Panc1 (cell line): Measurements from ENCODE around the gene HSD17B2. TPM values are rescaled to one million over a fixed set of nuclear protein-coding genes. Genes with fewer than 3 reads are reported as not detected.

Source experiments
- ATAC-seq: fragments of 200-7000 bp; cut with Tn5 transposase; 2 replicates; pipeline ENCODE4 v1.9.1; 2020; ENCODE audit warnings: mild to moderate bottlenecking, moderate library complexity
- BruUV-seq: library from RNA; stranded (reverse); fragments of 400-500 nt; replicated peaks from 2 replicates; lab custom pipeline; 2021; lab: Mats Ljungman, UMichigan
- CTCF ChIA-PET: fragments of 300-600 bp; sonication (Branson Sonifier 250); formaldehyde crosslinking; loops from one replicate; lab custom pipeline; 2022; ENCODE audit warnings: antibody characterized with exemption; lab: Charles Lee
- POLR2A ChIA-PET: fragments of 300-600 bp; sonication (Branson Sonifier 250); formaldehyde crosslinking; loops from one replicate; lab custom pipeline; 2022; ENCODE audit warnings: antibody characterized with exemption; lab: Charles Lee
- DNase-seq: peaks from one replicate; pipeline ENCODE4 v3.0.0-alpha.2; 2010; ENCODE audit warnings: low read depth, low spot score
- H3K27ac ChIP-seq: 2 replicates; pipeline ENCODE4 v1.5.1; 2011; ENCODE audit warnings: mild to moderate bottlenecking, low read length, inconsistent platforms
- H3K27me3 ChIP-seq: fragments of 200-500 bp; sonication (Bioruptor generic); 2 replicates; pipeline ENCODE4 v1.6.0; 2014; ENCODE audit warnings: low read length, inconsistent platforms; ENCODE audit not compliant: control insufficient read depth, insufficient read depth
- H3K36me3 ChIP-seq: fragments of 200-500 bp; sonication (Bioruptor generic); 2 replicates; pipeline ENCODE4 v1.5.1; 2014; ENCODE audit warnings: inconsistent platforms, mild to moderate bottlenecking, low read length, moderate library complexity; ENCODE audit not compliant: control insufficient read depth, insufficient read depth
- H3K4me1 ChIP-seq: 2 replicates; pipeline ENCODE4 v1.5.1; 2011; ENCODE audit warnings: inconsistent platforms, mild to moderate bottlenecking, low read length, moderate library complexity; ENCODE audit not compliant: control insufficient read depth, insufficient read depth
- H3K4me3 ChIP-seq, 2 experiments: 2 replicates each; pipeline ENCODE4 v1.5.1; 2011 to 2012; ENCODE audit warnings: low read depth in 2 of 2, low read length in 2 of 2, mild to moderate bottlenecking in 2 of 2, inconsistent platforms in 1 of 2, moderate library complexity in 1 of 2
- H3K9me3 ChIP-seq: fragments of 200-500 bp; sonication (Bioruptor generic); 2 replicates; pipeline ENCODE4 v1.5.1; 2014; ENCODE audit warnings: low read depth, mild to moderate bottlenecking, inconsistent platforms, low read length, moderate library complexity; ENCODE audit not compliant: control insufficient read depth, insufficient read depth
- CTCF ChIP-seq: fragments of 450-650 bp; IDR thresholded peaks from 2 replicates; pipeline ENCODE4 v1.5.1; 2017; ENCODE audit warnings: mild to moderate bottlenecking
- POLR2AphosphoS5 ChIP-seq: IDR thresholded peaks from 2 replicates; pipeline ENCODE4 v1.6.1; 2012; ENCODE audit warnings: mild to moderate bottlenecking, low read depth, low read length, moderate library complexity
- REST ChIP-seq, 2 experiments: IDR thresholded peaks; 2 replicates each; pipeline ENCODE4 v1.6.1; 2011 to 2012; ENCODE audit warnings: low read depth in 2 of 2, control low read depth in 1 of 2, low read length in 1 of 2, mild to moderate bottlenecking in 1 of 2, moderate library complexity in 1 of 2; ENCODE audit not compliant: insufficient read depth in 1 of 2
- SIN3A ChIP-seq: IDR thresholded peaks from 2 replicates; pipeline ENCODE4 v1.6.1; 2012; ENCODE audit warnings: low read depth, mild to moderate bottlenecking, low read length, moderate library complexity, borderline replicate concordance; ENCODE audit not compliant: insufficient read depth
- TCF7L2 ChIP-seq: IDR thresholded peaks from 2 replicates; pipeline ENCODE4 v1.6.1; 2011; ENCODE audit warnings: mild to moderate bottlenecking, low read depth, low read length, inconsistent platforms
- in situ Hi-C: cut with HindIII; loops from 2 replicates; pipeline ENCODE4 v1.10.0; 2016; ENCODE audit warnings: low sequenced_read_pairs, low pct_unique_long_range_greater_than_20kb
- intact Hi-C: fragments of 100-400 bp; cut with micrococcal nuclease; formaldehyde crosslinking; loops from one replicate; pipeline ENCODE4 v1.10.0; 2022; ENCODE audit not compliant: unreplicated experiment
- total RNA-seq: library from RNA; stranded (reverse); gene quantifications from one replicate; pipeline ENCODE4 v1.2.1, GENCODE V29; 2021; ENCODE audit not compliant: unreplicated experiment

HSD17B2 gene
- total RNA-seq, 1 experiment from 2014 or later, result 0.41 TPM

DNA sequence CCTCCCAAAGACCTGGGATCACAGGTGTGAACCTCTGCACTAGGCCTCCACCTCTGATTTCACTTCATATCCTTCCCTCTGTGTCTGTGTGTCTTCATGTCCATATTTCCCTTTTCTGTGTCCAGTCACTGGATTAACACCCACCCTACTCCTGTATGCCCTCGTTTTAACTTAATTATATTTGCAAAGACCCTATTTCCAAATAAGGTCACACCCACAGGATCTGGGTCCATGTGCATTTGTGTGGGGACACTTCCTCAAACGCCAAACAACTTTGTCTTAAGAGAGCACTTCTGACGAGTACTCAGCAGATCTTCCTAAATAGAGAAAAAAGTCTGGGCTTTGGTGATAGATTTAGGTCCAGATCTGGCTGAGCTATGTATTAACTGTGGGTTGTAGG lies 78.7 kb downstream of the HSD17B2 start:
- no peak for DNase-seq
- intact Hi-C loops (no loop called here), in situ Hi-C loops (no loop called here)
- no TSS peak for BruUV-seq
- Histone ChIP-seq H3K36me3 (no peaks in the 10 kb centered on the region), H3K4me3 (no peak overlapping the region), H3K9me3 (no peaks in the 10 kb centered on the region), H3K27ac (no peak overlapping the region), H3K27me3 (no peaks in the 10 kb centered on the region), H3K4me1 (no peaks in the 10 kb centered on the region)
- TF ChIP-seq CTCF (no peak), TCF7L2 (no peak), POLR2AphosphoS5 (no peak), SIN3A (no peak), REST (IDR thresholded peaks at IDR 0.05; ENCODE audit: insufficient read depth in 1 of 2, low read depth in 2 of 2, low read length in 1 of 2) (no peak)
- POLR2A ChIA-PET, result interaction anchor here (0.7 kb wide), 1 partner anchor 279 kb away, joined by 7 read pairs; no protein-coding TSS in a partner anchor
- ATAC-seq, result no peak
- CTCF ChIA-PET, result no interaction called here

- no peak for TF ChIP-seq SIN3A
- TF ChIP-seq CTCF, result no peak
- TF ChIP-seq REST (IDR thresholded peaks at IDR 0.05; ENCODE audit: insufficient read depth in 1 of 2, low read depth in 2 of 2, low read length in 1 of 2), result no peak
- no peak for TF ChIP-seq TCF7L2
- TF ChIP-seq POLR2AphosphoS5, result no peak
These were observed 81.5 kb downstream of the HSD17B2 start for GRCh38 chr16:82116535-82116934.

More at GRCh38 chr16:82116535-82116934, 81.5 kb downstream of the HSD17B2 start:
- ATAC-seq, result no peak
- intact Hi-C loops (no loop called here), in situ Hi-C loops (no loop called here)
- no peak for DNase-seq
- no TSS peak for BruUV-seq
- ChIA-PET CTCF (no interaction called here), POLR2A (no interaction called here)
- Histone ChIP-seq H3K27ac (no peak overlapping the region), H3K27me3 (no peaks in the 10 kb centered on the region), H3K4me1 (no peaks in the 10 kb centered on the region), H3K36me3 (no peaks in the 10 kb centered on the region), H3K4me3 (no peak overlapping the region), H3K9me3 (no peaks in the 10 kb centered on the region)
